Cardiac muscle cell (in vitro differentiated cells and primary cell): ENCODE data around the gene IGSF5. TPM values are rescaled to one million over a fixed set of nuclear protein-coding genes. Genes with fewer than 3 reads are reported as not detected.
A peak's percentile ranks its signal among the peaks of the same experiment; 100 is the strongest.

Experiments used
- DNase-seq, 2 donors: peaks; one replicate each; pipeline versions ENCODE4 v3.0.0 to v3.0.0-alpha.2; 2010 to 2017; ENCODE audit warnings: low read depth in 1 of 2, low spot score in 1 of 2
- H3K27ac ChIP-seq: fragments of 200-600 bp; sonication (generic); 2 replicates; pipeline ENCODE4 v1.5.1; 2016
- H3K27me3 ChIP-seq: fragments of 200-600 bp; sonication (generic); 2 replicates; pipeline ENCODE4 v1.6.0; 2016; ENCODE audit warnings: control low read depth
- H3K36me3 ChIP-seq: fragments of 200-600 bp; sonication (generic); 2 replicates; pipeline ENCODE4 v1.5.1; 2016; ENCODE audit warnings: control low read depth
- H3K4me1 ChIP-seq: fragments of 200-600 bp; sonication (generic); 2 replicates; pipeline ENCODE4 v1.8.1; 2017; ENCODE audit warnings: low read depth, mild to moderate bottlenecking, mixed run types
- H3K4me3 ChIP-seq: fragments of 200-600 bp; sonication (generic); 2 replicates; pipeline ENCODE4 v1.5.1; 2016; ENCODE audit warnings: mild to moderate bottlenecking
- H3K9me3 ChIP-seq: fragments of 200-600 bp; sonication (generic); 2 replicates; pipeline ENCODE4 v1.5.1; 2017; ENCODE audit warnings: low read depth, mild to moderate bottlenecking, control low read depth
- CTCF ChIP-seq: IDR thresholded peaks from 2 replicates; pipeline ENCODE4 v1.5.1; 2012; ENCODE audit warnings: low read depth, mild to moderate bottlenecking, low read length
- polyA plus RNA-seq: library from polyadenylated mRNA; unstranded; fragments of >200 nt; fragmentation: Nextera tagmentation; extraction: Ambion mirVana; gene quantifications from 2 replicates; pipeline ENCODE4 v1.2.1, GENCODE V29; 2016
- total RNA-seq: library from RNA; depleted of rRNA; stranded (reverse); fragments of >200 nt; gene quantifications from 2 replicates; pipeline ENCODE4 v1.2.3, GENCODE V29; 2016

Gene IGSF5
- total and polyA plus RNA-seq, 2 experiments from 2014 or later = 1.7 to 3.1 TPM

- H3K4me3 ChIP-seq = no peak overlapping the region
- H3K27ac ChIP-seq = no peak overlapping the region
- no peaks in the 10 kb centered on the region for H3K9me3 ChIP-seq
- no peak for DNase-seq
- peaks cover 3% of the 10 kb centered on the region for H3K4me1 ChIP-seq
- TF ChIP-seq CTCF = no peak
- no peaks in the 10 kb centered on the region for H3K27me3 ChIP-seq
- H3K36me3 ChIP-seq = no peaks in the 10 kb centered on the region
Measured at GRCh38 chr21:39763272-39763970, 18.4 kb downstream of the IGSF5 start.

GRCh38 chr21:39774227-39774626 is 29.2 kb downstream of the IGSF5 start:
- no peak overlapping the region for H3K27ac ChIP-seq
- no peak for DNase-seq
- no peaks in the 10 kb centered on the region for H3K4me1 ChIP-seq
- no peak for TF ChIP-seq CTCF
- no peaks in the 10 kb centered on the region for H3K36me3 ChIP-seq
- H3K9me3 ChIP-seq = no peaks in the 10 kb centered on the region
- H3K27me3 ChIP-seq = no peaks in the 10 kb centered on the region
- no peak overlapping the region for H3K4me3 ChIP-seq

- no peak for TF ChIP-seq CTCF
- no peak for DNase-seq
- H3K9me3 ChIP-seq = no peaks in the 10 kb centered on the region
- no peaks in the 10 kb centered on the region for H3K27me3 ChIP-seq
- H3K4me3 ChIP-seq = no peak overlapping the region
- no peaks in the 10 kb centered on the region for H3K36me3 ChIP-seq
- no peaks in the 10 kb centered on the region for H3K4me1 ChIP-seq
- H3K27ac ChIP-seq = no peak overlapping the region
Measured at GRCh38 chr21:39775816-39776215, 30.8 kb downstream of the IGSF5 start.

- Histone ChIP-seq H3K27me3 (no peaks in the 10 kb centered on the region), H3K36me3 (no peaks in the 10 kb centered on the region), H3K27ac (no peak overlapping the region), H3K9me3 (no peaks in the 10 kb centered on the region), H3K4me1 (no peaks in the 10 kb centered on the region), H3K4me3 (no peak overlapping the region)
- no peak for TF ChIP-seq CTCF
- DNase-seq = peak in 1 of 2 donors; percentile 43
Measured at GRCh38 chr21:39776589-39776988, 31.6 kb downstream of the IGSF5 start.

GRCh38 chr21:39781331-39781730 is 36.3 kb downstream of the IGSF5 start:
- Histone ChIP-seq H3K4me3 (no peak overlapping the region), H3K27me3 (no peaks in the 10 kb centered on the region), H3K4me1 (no peaks in the 10 kb centered on the region), H3K27ac (no peak overlapping the region), H3K9me3 (no peaks in the 10 kb centered on the region), H3K36me3 (no peaks in the 10 kb centered on the region)
- no peak for DNase-seq
- TF ChIP-seq CTCF = no peak
